Transverse colon (tissue), 4 donors: ENCODE data around the gene TMPO.

Experiments
- POLR2AphosphoS5 ChIP-seq, 3 donors: sonication (generic); formaldehyde crosslinking; IDR thresholded peaks; one replicate each; pipeline ENCODE4 v1.6.1; 2016; ENCODE audit warnings: antibody characterized with exemption in 3 of 3
- TF ChIP-seq, protein P1 (sequence below), 5 experiments: fragments of 200-600 bp in 3 of 5; fragments of 450-650 bp in 2 of 5; sonication (generic) in 3 of 5; IDR thresholded peaks; 1 replicate in 2 of 5; 2 replicates in 3 of 5; pipeline ENCODE4 v1.5.1; 2016 to 2017; ENCODE audit warnings: antibody characterized with exemption in 5 of 5, inconsistent platforms in 3 of 5, mild to moderate bottlenecking in 2 of 5, moderate library complexity in 1 of 5

DNA sequence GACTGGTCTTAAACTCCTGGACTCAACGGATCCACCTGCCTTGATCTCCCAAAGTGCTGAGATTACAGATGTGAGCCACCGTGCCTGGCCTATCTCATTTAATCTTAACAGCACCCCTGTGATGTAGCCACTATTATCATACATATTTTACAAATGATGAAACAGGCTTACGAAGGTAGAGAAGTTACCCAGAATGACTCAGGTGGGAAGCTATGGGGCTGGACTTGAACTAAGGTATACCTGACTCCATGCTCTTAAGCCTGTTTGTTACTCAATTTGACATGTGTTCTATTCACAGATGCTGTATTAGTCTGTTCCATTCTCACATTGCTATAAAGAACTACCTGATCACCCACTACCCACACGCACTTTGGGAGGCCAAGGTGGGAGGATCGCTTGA lies 36.8 kb upstream of the TMPO start:
- TF ChIP-seq, protein P1, sequence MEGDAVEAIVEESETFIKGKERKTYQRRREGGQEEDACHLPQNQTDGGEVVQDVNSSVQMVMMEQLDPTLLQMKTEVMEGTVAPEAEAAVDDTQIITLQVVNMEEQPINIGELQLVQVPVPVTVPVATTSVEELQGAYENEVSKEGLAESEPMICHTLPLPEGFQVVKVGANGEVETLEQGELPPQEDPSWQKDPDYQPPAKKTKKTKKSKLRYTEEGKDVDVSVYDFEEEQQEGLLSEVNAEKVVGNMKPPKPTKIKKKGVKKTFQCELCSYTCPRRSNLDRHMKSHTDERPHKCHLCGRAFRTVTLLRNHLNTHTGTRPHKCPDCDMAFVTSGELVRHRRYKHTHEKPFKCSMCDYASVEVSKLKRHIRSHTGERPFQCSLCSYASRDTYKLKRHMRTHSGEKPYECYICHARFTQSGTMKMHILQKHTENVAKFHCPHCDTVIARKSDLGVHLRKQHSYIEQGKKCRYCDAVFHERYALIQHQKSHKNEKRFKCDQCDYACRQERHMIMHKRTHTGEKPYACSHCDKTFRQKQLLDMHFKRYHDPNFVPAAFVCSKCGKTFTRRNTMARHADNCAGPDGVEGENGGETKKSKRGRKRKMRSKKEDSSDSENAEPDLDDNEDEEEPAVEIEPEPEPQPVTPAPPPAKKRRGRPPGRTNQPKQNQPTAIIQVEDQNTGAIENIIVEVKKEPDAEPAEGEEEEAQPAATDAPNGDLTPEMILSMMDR (IDR thresholded peaks at IDR 0.05), result no peak
- no peak for TF ChIP-seq POLR2AphosphoS5 (IDR thresholded peaks at IDR 0.05)
